ENCODE results near the gene HMG20B.

Gene HMG20B

GRCh38 chr19:3613818-3614661 lies 41.3 kb downstream of the HMG20B start:
- no peak overlapping the region for H3K4me3 ChIP-seq (ENCODE audit: low read length)
- TF ChIP-seq CTCF (conservative IDR thresholded peaks at IDR 0.05; ENCODE audit: low read depth, low read length), result no peak
- no peak for DNase-seq (ENCODE audit: low read depth)

- no peak for DNase-seq (ENCODE audit: low read depth)
- no peak for TF ChIP-seq CTCF (conservative IDR thresholded peaks at IDR 0.05; ENCODE audit: low read depth, low read length)
- H3K4me3 ChIP-seq (ENCODE audit: low read length), result no peak overlapping the region
These were observed 42.2 kb downstream of the HMG20B start for GRCh38 chr19:3614858-3615505.

- H3K4me3 ChIP-seq (ENCODE audit: low read length), result no peak overlapping the region
- TF ChIP-seq CTCF (conservative IDR thresholded peaks at IDR 0.05; ENCODE audit: low read depth, low read length), result no peak
- DNase-seq (ENCODE audit: low read depth), result no peak
These were observed 42.9 kb downstream of the HMG20B start for GRCh38 chr19:3615524-3616135.

GRCh38 chr19:3617463-3617862 lies 44.7 kb downstream of the HMG20B start:
- H3K4me3 ChIP-seq (ENCODE audit: low read length), result no peak overlapping the region
- TF ChIP-seq CTCF (conservative IDR thresholded peaks at IDR 0.05; ENCODE audit: low read depth, low read length), result no peak
- DNase-seq (ENCODE audit: low read depth), result no peak

GRCh38 chr19:3618144-3618810 lies 45.5 kb downstream of the HMG20B start:
- H3K4me3 ChIP-seq (ENCODE audit: low read length), result no peak overlapping the region
- DNase-seq (ENCODE audit: low read depth), result no peak
- TF ChIP-seq CTCF (conservative IDR thresholded peaks at IDR 0.05; ENCODE audit: low read depth, low read length), result peak; percentile 84

GRCh38 chr19:3618811-3619630 lies 46.3 kb downstream of the HMG20B start:
- DNase-seq (ENCODE audit: low read depth), result no peak
- H3K4me3 ChIP-seq (ENCODE audit: low read length), result no peak overlapping the region
- TF ChIP-seq CTCF (conservative IDR thresholded peaks at IDR 0.05; ENCODE audit: low read depth, low read length), result no peak
